ENCODE measurements around the gene ATP1A4.
A peak's percentile ranks its signal among the peaks of the same experiment; 100 is the strongest.

Gene ATP1A4

GRCh38 chr1:160207771-160208556 is 56.6 kb downstream of the ATP1A4 start:
- DNase-seq: no peak

GRCh38 chr1:160208557-160209320 is 57.3 kb downstream of the ATP1A4 start:
- DNase-seq: no peak

- DNase-seq: no peak
These were observed 58.1 kb downstream of the ATP1A4 start for GRCh38 chr1:160209321-160210046.

GRCh38 chr1:160210561-160210960 is 59.2 kb downstream of the ATP1A4 start:
- no peak for DNase-seq

- no peak for DNase-seq
These were observed 59.8 kb downstream of the ATP1A4 start for GRCh38 chr1:160211046-160211790.

- DNase-seq: no peak
These were observed 63.2 kb downstream of the ATP1A4 start for GRCh38 chr1:160214481-160215140.

- DNase-seq: no peak
These were observed 64.9 kb downstream of the ATP1A4 start for GRCh38 chr1:160216301-160216700.

- no peak for DNase-seq
These were observed 66.2 kb downstream of the ATP1A4 start for GRCh38 chr1:160217481-160218051.

- DNase-seq: peak; percentile 44
These were observed 67.9 kb downstream of the ATP1A4 start for GRCh38 chr1:160219062-160219929.

- DNase-seq: no peak
These were observed 68.9 kb downstream of the ATP1A4 start for GRCh38 chr1:160220301-160220700.

- DNase-seq: no peak
These were observed 69.7 kb downstream of the ATP1A4 start for GRCh38 chr1:160221089-160221488.

GRCh38 chr1:160222546-160222945 is 71.1 kb downstream of the ATP1A4 start:
- no peak for DNase-seq

GRCh38 chr1:160224606-160225005 is 73.2 kb downstream of the ATP1A4 start:
- DNase-seq: no peak

- no peak for DNase-seq
These were observed 73.9 kb downstream of the ATP1A4 start for GRCh38 chr1:160225345-160225744.

GRCh38 chr1:160226623-160227022 is 75.2 kb downstream of the ATP1A4 start:
- no peak for DNase-seq

- no peak for DNase-seq
These were observed 75.6 kb downstream of the ATP1A4 start for GRCh38 chr1:160227034-160227433.

GRCh38 chr1:160227561-160227960 is 76.2 kb downstream of the ATP1A4 start:
- DNase-seq: no peak

- DNase-seq: no peak
These were observed 77.0 kb downstream of the ATP1A4 start for GRCh38 chr1:160228431-160228830.

GRCh38 chr1:160232911-160233310 is 81.5 kb downstream of the ATP1A4 start:
- DNase-seq: no peak

Measured in inflammatory macrophage treated with lipopolysaccharide for 4 hours (primary cell).